Activated CD4-positive, alpha-beta T cell treated with anti-CD3 and anti-CD28 coated beads, Interleukin-2, amount 50 U/mL, for 24 hours (primary cell): ENCODE data around the gene SBF1.
A peak's percentile ranks its signal among the peaks of the same experiment; 100 is the strongest.

Experiments used
- DNase-seq, 2 donors: peaks; one replicate each; pipeline ENCODE4 v3.0.0-alpha.2; 2020; ENCODE audit warnings: low read depth in 1 of 2, low spot score in 1 of 2

The SBF1 gene

GRCh38 chr22:50506611-50507420, 32.0 kb upstream of the SBF1 start:
- no peak for DNase-seq

- no peak for DNase-seq
Measured at GRCh38 chr22:50505776-50506610, 31.2 kb upstream of the SBF1 start.

GRCh38 chr22:50505276-50505775, 30.5 kb upstream of the SBF1 start:
- no peak for DNase-seq

GRCh38 chr22:50504369-50505211, 29.8 kb upstream of the SBF1 start:
- no peak for DNase-seq

- no peak for DNase-seq
Measured at GRCh38 chr22:50503475-50504145, 28.8 kb upstream of the SBF1 start.

GRCh38 chr22:50502628-50503474, 28.0 kb upstream of the SBF1 start:
- DNase-seq: no peak

- no peak for DNase-seq
Measured at GRCh38 chr22:50502096-50502495, 27.3 kb upstream of the SBF1 start.

- no peak for DNase-seq
Measured at GRCh38 chr22:50500452-50500851, 25.6 kb upstream of the SBF1 start.

- DNase-seq: peak; percentile 41 to 68
Measured at GRCh38 chr22:50498322-50498890, 23.6 kb upstream of the SBF1 start.

GRCh38 chr22:50497093-50497492, 22.3 kb upstream of the SBF1 start:
- no peak for DNase-seq

GRCh38 chr22:50490531-50491308, 15.9 kb upstream of the SBF1 start:
- DNase-seq: no peak

- no peak for DNase-seq
Measured at GRCh38 chr22:50489363-50490243, 14.8 kb upstream of the SBF1 start.

- no peak for DNase-seq
Measured at GRCh38 chr22:50488886-50489285, 14.1 kb upstream of the SBF1 start.

- no peak for DNase-seq
Measured at GRCh38 chr22:50488006-50488677, 13.3 kb upstream of the SBF1 start.

GRCh38 chr22:50487290-50488005, 12.6 kb upstream of the SBF1 start:
- no peak for DNase-seq

GRCh38 chr22:50486561-50487289, 11.9 kb upstream of the SBF1 start, which contains the start of gene MIOX:
TSS of gene MIOX (plus strand) at chr22:50486859. CDS start at chr22:50486898, 39 bp downstream.
- no peak for DNase-seq
